ENCODE data around the gene TMEM178A.
"Not testable (repeated sequence)": the region's sequence is repeated elsewhere in the genome, so short reads cannot be mapped to it uniquely, and the experiment has no call there.

TMEM178A gene

GRCh38 chr2:39647104-39647765 lies 18.5 kb upstream of the TMEM178A start:
- in situ Hi-C loops (cut with HindIII; ENCODE audit: low sequenced_read_pairs), result no loop called here

DNA sequence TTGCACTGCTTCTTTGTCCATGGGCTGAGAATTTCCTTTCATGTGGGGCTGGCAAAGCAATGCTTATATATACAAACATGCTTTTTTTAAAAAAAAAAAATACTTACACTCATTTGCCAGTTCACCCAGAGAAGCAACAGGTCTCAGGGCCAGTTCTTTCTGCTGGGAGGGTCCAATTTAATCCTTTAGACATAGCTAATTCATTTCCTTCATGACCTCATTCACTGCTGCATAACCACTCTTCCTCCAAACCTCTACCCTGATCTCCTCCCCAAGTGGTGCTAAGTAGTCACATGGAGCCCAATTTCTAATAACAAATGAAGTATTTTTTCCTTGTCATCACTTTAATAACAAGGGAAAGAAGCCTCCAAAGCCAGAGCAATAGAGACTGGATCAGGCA lies 17.1 kb upstream of the TMEM178A start:
- in situ Hi-C loops (cut with HindIII; ENCODE audit: low sequenced_read_pairs), result no loop called here

GRCh38 chr2:39649511-39649910 lies 16.2 kb upstream of the TMEM178A start:
- in situ Hi-C loops (cut with HindIII; ENCODE audit: low sequenced_read_pairs), result no loop called here

DNA sequence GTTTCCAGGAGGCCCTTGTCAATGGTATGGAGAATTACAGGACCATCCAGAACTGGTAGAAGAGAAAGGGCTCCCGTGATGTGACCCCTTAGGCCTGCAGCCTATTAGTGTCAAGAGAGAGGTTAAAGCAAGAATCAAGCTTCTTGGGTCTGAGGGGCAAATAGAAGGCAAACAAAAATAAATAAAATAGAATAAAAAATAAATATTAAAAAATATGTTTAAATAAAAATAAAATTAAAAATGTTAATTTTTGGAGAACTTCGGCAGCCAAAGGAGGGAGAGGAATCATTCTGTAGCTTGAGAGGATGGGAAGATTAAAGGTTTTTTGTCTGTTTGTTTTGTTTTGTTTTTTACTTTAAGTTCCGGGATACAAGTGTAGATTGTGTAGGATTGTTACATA lies 15.2 kb upstream of the TMEM178A start:
- in situ Hi-C loops (cut with HindIII; ENCODE audit: low sequenced_read_pairs), result no loop called here

GRCh38 chr2:39656215-39656614 lies 9.5 kb upstream of the TMEM178A start:
- in situ Hi-C loops (cut with HindIII; ENCODE audit: low sequenced_read_pairs), result not testable (repeated sequence)

DNA sequence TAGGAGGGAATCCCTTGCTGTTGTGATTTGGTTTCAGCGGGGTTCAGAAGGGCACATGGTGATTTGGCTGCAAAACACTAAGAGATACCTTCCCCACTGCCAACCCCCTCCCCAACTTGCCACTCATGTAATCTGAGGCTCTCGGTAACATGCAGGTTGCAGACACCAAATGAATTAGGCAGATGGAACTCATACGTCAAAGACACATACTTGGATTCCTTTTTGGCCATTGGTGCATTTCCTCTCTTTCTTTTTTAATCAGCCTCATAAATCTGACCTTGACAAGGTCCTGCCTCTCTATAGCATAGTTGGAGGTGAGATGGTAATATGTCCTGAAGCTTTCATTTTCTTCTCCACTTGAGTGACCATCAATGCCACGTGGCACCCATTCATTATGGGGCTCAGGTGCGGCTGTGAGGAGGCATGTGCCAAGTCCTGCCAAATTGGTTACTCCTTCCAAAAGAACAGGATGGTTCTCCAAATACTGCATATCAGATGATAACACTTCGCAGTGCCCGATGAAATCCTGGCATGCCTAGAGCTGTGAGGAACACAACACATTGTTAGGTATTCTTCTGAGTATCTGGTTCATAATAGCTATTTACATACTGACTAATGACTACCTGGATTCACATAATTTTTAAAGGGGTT lies 8.3 kb upstream of the TMEM178A start:
- in situ Hi-C loops (cut with HindIII; ENCODE audit: low sequenced_read_pairs), result no loop called here

DNA sequence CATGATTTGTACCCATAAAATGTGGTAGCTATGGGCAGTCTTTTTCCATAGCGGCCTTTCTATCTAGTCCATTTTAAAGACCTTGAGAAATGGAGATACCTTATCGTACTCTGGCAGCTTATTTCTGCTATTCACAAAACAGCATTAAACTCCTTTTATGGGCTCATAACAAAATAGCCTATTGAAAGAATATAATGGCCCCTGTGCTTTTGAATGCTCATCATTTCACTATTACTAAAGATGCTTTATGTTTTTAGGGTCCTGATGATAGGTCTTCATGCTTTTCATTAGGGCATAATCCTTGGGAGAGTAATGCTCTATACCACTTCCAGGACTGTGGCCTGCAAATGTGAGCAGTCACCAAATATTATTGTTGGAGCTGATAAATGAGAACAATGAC lies 7.3 kb upstream of the TMEM178A start:
- in situ Hi-C loops (cut with HindIII; ENCODE audit: low sequenced_read_pairs), result no loop called here

GRCh38 chr2:39659765-39660611 lies 5.7 kb upstream of the TMEM178A start:
- in situ Hi-C loops (cut with HindIII; ENCODE audit: low sequenced_read_pairs), result no loop called here

GRCh38 chr2:39660612-39661236 lies 5.0 kb upstream of the TMEM178A start:
- in situ Hi-C loops (cut with HindIII; ENCODE audit: low sequenced_read_pairs), result no loop called here

DNA sequence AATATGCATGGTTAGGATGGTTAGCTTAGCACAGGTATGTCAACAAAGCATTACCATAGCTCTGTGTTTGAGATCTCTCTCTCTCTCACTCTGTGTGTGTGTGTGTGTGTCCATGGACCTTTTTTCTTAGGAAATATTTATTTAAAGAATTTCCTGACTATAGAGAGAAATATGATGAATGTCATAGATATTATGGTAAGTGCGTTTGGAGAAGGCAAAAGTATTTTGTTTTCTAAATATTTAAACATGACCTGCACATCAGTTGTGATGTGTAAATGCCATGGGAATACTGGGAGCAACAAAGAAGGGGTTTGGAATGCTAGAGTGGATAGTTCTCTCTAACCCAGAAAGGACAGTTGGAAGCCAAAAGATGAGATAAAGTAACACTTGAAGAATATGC lies 3.9 kb upstream of the TMEM178A start:
- in situ Hi-C loops (cut with HindIII; ENCODE audit: low sequenced_read_pairs), result no loop called here

DNA sequence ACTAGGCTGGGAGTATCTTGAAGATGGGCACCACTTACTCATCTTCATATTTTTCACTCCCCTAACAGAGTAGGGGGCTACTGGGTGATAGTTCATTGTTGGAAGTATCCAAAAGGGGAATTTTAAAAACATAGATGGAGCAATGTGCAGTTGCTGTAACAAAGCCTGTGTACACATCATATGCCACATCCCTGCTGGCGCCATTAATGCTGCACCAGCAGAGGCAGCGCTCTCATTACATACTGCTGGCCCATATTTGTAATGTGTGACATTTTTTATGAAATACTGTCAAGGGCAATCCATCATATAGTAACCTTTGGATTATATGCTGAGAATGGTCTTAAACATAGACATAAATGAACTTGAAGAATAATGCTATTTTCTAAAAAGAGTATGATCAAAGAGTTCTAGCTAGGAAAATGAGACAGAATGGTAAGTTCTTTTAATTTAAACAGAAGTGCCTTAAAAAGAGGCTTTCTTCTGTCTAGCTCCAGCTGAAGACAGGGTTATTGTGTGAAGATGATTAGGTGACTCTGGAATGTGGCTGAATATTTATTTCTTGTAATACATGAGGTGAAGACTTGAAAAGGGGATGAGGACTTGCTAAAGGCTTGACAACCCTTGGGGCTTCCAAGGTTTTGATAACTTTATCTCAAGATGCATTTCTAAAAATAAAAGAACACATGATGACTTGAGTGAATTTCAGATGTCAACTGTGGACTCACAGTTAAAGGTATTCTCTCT lies 2.4 kb upstream of the TMEM178A start:
- in situ Hi-C loops (cut with HindIII; ENCODE audit: low sequenced_read_pairs), result no loop called here

DNA sequence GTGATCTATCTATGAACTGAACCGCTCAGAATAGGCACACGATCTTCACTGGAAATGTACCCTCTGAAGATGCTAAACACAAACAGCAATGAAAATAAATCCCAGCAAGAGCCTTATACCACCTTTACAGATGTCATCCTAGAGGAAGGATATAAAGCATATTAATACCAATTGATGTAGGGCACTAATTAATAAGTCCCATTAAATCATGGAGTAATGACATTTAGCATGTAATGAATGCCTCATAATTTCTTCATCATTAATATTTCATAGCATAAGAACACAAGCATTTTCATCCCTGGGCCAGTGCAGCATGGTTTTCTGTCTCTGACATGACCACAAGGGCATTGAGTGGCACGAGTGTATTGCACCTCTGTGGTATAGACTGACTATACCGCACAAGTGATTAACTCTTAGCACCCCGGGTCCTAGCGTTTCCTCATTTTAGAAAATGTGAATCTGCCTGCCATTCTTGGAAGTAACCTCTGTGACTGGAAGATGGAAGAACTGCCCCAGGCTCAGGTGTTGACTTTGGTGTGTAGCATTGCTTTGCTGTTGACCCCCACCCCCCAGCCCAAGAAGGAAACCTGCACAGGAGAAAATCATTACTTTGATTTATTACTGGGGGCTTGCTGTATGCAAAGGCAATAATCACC lies 1.4 kb upstream of the TMEM178A start:
- in situ Hi-C loops (cut with HindIII; ENCODE audit: low sequenced_read_pairs), result no loop called here

DNA sequence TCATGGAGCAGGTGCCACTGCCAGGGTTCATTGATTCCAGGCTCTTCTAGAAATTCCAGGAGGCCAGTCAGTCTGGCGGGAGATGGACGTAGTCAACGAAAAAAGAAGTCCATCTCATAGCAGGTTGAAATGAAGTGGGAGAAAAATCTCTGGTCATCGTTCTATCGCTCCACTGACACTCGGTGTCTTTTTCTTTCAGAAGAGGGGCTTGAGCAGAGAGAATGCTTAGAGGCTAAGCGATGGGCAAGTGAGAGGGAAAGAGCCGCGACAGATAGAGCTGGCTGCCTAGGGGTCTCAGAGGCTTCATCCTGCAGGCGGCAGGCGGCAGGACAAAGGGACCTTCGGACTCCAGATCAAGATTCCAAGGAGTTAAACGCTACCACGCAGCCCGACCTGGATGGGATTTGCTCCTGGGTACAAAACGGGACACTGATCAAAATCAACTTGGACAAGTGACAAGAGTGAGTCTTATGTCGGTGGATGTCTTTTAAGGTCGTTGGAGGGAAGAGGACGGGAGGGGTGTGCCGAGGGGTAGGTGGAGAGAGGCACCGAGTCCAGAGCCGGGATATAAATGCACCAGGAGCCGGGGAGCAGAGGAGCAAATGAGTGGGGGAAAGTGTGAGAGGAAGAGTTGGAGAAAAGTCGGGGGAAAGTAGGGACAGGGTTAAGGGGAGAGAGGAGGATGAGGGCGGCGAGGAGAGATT lies 677 bp upstream of the TMEM178A start:
- in situ Hi-C loops (cut with HindIII; ENCODE audit: low sequenced_read_pairs), result no loop called here

GRCh38 chr2:39666491-39667101 lies 879 bp downstream of the TMEM178A start:
- in situ Hi-C loops (cut with HindIII; ENCODE audit: low sequenced_read_pairs), result no loop called here

GRCh38 chr2:39667104-39667885 lies 1.6 kb downstream of the TMEM178A start:
- in situ Hi-C loops (cut with HindIII; ENCODE audit: low sequenced_read_pairs), result no loop called here

GRCh38 chr2:39667886-39668276 lies 2.2 kb downstream of the TMEM178A start:
- in situ Hi-C loops (cut with HindIII; ENCODE audit: low sequenced_read_pairs), result no loop called here

DNA sequence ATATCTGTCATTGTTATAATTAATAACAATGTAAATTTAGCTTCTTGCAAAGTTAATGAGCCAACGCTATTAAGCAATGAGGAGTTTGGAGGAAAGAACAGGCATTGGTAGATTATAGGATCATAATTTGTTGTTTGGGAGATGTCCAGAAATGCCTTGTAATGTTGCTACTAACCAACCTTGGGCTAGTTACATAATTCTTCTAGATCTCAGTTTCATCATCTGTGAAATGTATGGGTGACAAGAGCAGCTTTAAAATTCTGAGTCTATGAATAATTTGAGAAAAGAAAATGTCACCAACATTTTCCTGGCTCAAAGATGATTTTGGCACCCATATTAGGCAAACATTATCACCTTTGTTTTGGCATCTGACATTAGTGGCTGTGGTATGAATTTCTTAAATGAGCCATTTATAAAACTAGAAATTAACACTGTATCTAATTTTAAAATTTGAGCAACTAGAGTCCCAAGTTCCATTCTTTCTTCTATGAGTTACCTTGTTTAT lies 2.9 kb downstream of the TMEM178A start:
- in situ Hi-C loops (cut with HindIII; ENCODE audit: low sequenced_read_pairs), result no loop called here

DNA sequence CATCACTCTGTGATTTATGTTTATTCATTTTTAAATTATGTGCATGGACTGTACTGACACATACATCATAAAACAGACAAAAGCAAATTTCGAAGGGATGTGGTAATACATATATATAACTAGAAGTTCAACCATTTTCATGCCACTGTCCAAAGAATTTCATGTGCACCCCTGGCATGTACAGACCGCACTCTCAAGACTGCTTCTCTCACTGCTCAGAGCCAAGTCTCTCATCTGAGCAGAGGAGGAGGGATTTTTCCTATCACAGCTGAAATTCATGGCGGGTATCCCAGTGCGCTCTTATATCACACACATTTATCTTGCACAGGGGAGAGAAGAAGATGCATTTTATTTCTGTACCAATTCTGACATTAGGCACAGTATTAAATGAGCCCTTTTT lies 5.9 kb downstream of the TMEM178A start:
- in situ Hi-C loops (cut with HindIII; ENCODE audit: low sequenced_read_pairs), result no loop called here

Data from DLD1 (cell line).